Prostate gland (tissue), 2 donors: Measurements from ENCODE around the gene PHB1. TPM values are rescaled to one million over a fixed set of nuclear protein-coding genes. Genes with fewer than 3 reads are reported as not detected.

Experiments
- DNase-seq: peaks from one replicate; pipeline ENCODE4 v3.0.0-alpha.2; 2019; ENCODE audit warnings: low spot score
- H3K27ac ChIP-seq, 2 donors: fragments of 200-600 bp; sonication (generic); 2 replicates each; pipeline ENCODE4 v1.5.1; 2017 to 2019
- H3K27me3 ChIP-seq: fragments of 200-600 bp; sonication (generic); replicated peaks from 2 replicates; pipeline ENCODE4 v1.5.1; 2019; ENCODE audit not compliant: insufficient read depth
- H3K36me3 ChIP-seq, 2 donors: fragments of 200-600 bp; sonication (generic); 1 replicate in 1 of 2; 2 replicates in 1 of 2; pipeline versions ENCODE4 v1.5.1 to v1.8.1; 2017 to 2019
- H3K4me1 ChIP-seq: fragments of 200-600 bp; sonication (generic); replicated peaks from 2 replicates; pipeline ENCODE4 v1.5.1; 2019
- H3K4me3 ChIP-seq, 2 donors: fragments of 200-600 bp; sonication (generic); 2 replicates each; pipeline ENCODE4 v1.5.1; 2017 to 2019
- H3K9me3 ChIP-seq: fragments of 200-600 bp; sonication (generic); 2 replicates; pipeline ENCODE4 v1.5.1; 2017
- POLR2A ChIP-seq: fragments of 450-650 bp; IDR thresholded peaks from one replicate; pipeline ENCODE4 v1.6.1; 2016; ENCODE audit warnings: antibody characterized with exemption, mild to moderate bottlenecking
- POLR2AphosphoS5 ChIP-seq: sonication (generic); formaldehyde crosslinking; IDR thresholded peaks from one replicate; pipeline ENCODE4 v1.6.1; 2017; ENCODE audit warnings: antibody characterized with exemption
- WGBS: methylation state at CpG from one replicate; pipeline ENCODE4 v1.1.5; 2018; 5-methylcytosine and 5-hydroxymethylcytosine counted together
- intact Hi-C: fragments of 100-400 bp; cut with DNase I; formaldehyde crosslinking; loops from one replicate; pipeline ENCODE4 v1.14.2; 2022
- total RNA-seq, 2 donors: library from RNA; depleted of rRNA; stranded (reverse); fragments of >200 nt; gene quantifications; one replicate each; pipeline ENCODE4 v1.1.0, GENCODE V29; 2016
- TF ChIP-seq, protein P1 (sequence below), 4 experiments: fragments of 200-600 bp in 2 of 4; fragments of 450-650 bp in 2 of 4; sonication (generic) in 2 of 4; IDR thresholded peaks; 1 replicate in 3 of 4; 2 replicates in 1 of 4; pipeline ENCODE4 v1.5.1; 2016 to 2019; ENCODE audit warnings: antibody characterized with exemption in 4 of 4, mild to moderate bottlenecking in 2 of 4, moderate library complexity in 2 of 4

PHB1 gene
- total RNA-seq, 2 donors from 2014 or later = 105 to 135 TPM

DNA sequence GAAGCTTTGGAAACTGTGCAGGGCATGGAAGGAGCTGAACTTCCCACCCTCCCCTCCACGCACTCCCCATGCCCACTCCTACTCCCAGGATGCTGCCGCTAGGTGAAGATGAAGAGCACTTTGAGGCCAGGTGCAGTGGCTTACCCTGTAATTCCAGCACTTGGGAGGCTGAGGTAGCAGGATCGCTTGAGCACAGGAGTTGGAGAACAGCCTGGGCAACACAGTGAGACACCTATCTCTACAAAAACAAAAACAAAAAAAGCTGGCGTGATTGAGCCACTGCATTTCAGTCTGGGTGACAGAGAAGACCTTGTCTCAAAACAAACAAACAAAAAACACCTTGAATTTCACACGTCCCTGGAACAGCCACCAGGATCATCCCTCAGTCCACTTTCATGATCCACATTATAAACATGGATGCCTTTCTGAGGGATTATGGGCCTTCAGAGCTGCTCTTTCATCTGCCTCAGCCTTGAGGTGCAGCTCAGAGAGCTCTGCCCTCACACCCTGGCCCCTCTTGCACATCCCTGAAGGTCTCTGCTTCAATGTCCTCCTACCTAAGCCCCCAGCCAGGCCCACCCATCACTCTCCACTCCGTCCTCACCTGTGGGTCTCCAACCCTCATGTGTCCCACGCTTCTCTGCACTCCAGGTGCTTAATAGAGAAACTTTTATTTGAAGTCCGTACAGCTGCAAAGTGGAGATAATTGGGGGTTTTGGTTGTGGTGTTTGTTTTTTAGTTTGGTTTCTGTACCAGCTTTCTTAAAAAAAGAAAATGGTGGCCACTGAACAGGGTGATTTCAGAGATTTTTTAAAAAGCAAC lies 25.8 kb downstream of the PHB1 start:
- H3K36me3 ChIP-seq = no peaks in the 10 kb centered on the region
- WGBS = 93% methylated on average over 8 of the region's 8 CpGs
- H3K27ac ChIP-seq = no peak overlapping the region
- TF ChIP-seq, protein P1, sequence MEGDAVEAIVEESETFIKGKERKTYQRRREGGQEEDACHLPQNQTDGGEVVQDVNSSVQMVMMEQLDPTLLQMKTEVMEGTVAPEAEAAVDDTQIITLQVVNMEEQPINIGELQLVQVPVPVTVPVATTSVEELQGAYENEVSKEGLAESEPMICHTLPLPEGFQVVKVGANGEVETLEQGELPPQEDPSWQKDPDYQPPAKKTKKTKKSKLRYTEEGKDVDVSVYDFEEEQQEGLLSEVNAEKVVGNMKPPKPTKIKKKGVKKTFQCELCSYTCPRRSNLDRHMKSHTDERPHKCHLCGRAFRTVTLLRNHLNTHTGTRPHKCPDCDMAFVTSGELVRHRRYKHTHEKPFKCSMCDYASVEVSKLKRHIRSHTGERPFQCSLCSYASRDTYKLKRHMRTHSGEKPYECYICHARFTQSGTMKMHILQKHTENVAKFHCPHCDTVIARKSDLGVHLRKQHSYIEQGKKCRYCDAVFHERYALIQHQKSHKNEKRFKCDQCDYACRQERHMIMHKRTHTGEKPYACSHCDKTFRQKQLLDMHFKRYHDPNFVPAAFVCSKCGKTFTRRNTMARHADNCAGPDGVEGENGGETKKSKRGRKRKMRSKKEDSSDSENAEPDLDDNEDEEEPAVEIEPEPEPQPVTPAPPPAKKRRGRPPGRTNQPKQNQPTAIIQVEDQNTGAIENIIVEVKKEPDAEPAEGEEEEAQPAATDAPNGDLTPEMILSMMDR (IDR thresholded peaks at IDR 0.05) = no peak
- TF ChIP-seq POLR2AphosphoS5 = no peak
- TF ChIP-seq POLR2A = no peak
- peaks cover 12% of the 10 kb centered on the region for H3K4me1 ChIP-seq
- DNase-seq = no peak
- H3K4me3 ChIP-seq = no peak overlapping the region
- intact Hi-C loops = no loop called here
- H3K27me3 ChIP-seq = no peaks in the 10 kb centered on the region
- H3K9me3 ChIP-seq = no peaks in the 10 kb centered on the region

DNA sequence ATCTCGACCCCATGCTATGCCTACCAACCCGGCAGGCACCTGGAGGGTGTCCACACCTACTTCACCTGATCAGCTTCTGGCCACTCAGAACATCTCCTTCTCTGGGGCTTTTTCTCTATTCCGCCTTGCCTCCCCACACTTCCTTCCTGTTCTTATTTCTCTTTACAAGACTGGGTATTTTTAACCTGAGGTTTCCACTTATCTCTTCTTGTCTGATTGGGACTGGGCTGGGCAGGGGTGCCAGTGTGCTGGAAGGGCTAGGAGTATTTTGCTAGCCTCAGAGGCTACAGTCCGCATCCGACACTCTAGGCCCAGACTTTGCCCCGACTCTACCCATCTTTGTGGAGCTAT lies 26.4 kb downstream of the PHB1 start:
- DNase-seq = no peak
- H3K27me3 ChIP-seq = no peaks in the 10 kb centered on the region
- intact Hi-C loops = no loop called here
- WGBS = 93% methylated on average over 6 of the region's 6 CpGs
- no peak overlapping the region for H3K27ac ChIP-seq
- no peak overlapping the region for H3K4me3 ChIP-seq
- H3K36me3 ChIP-seq = no peaks in the 10 kb centered on the region
- TF ChIP-seq POLR2AphosphoS5 (no peak), POLR2A (no peak)
- TF ChIP-seq, protein P1 (IDR thresholded peaks at IDR 0.05) = no peak
- peaks cover 12% of the 10 kb centered on the region for H3K4me1 ChIP-seq
- no peaks in the 10 kb centered on the region for H3K9me3 ChIP-seq

DNA sequence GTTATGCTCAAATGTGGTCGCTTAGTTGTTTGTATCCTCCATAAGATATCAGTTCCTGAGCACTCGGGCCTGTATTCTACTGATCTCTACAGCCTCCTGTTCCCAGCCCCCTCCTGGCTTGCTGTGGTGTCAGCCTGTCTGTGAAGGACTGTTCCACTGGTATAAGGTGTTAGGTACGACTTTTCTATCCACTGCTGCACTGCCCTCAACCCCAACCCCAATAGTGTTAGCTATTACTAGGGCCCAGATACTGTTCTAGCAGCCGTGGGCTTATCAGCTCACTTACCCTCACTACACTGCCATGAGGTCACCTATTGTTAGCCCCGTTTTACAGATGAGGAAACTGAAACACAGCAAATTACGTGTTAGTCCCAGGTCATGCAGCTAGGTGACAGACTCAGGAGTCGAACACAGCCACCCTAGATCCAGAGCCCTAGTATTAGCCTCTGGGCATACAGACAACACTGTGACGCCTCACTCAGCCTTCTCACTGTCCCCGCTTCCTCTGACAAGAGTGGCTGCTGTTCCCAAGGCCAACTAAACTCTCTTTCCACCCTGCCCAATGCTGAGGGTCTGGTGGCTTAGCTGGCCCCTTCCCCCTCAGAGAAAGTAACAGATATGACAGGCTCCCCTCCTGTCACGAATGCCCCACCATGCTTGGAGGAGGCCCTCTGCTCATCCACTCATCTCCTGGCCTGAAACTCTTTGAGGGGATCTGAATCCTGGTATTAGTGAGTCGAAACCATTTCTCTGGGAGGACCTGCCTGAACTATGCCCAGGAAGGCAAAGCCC lies 27.0 kb downstream of the PHB1 start:
- H3K27ac ChIP-seq = no peak overlapping the region
- 92% methylated on average over 11 of the region's 11 CpGs for WGBS

GRCh38 chr17:49386373-49386772 lies 28.3 kb downstream of the PHB1 start:
- TF ChIP-seq, protein P1 (IDR thresholded peaks at IDR 0.05) = no peak
- TF ChIP-seq POLR2AphosphoS5 = no peak
- no peak for TF ChIP-seq POLR2A
- Histone ChIP-seq H3K36me3 (no peaks in the 10 kb centered on the region), H3K27ac (no peak overlapping the region), H3K4me1 (peaks cover 7% of the 10 kb centered on the region), H3K9me3 (no peaks in the 10 kb centered on the region), H3K4me3 (no peak overlapping the region), H3K27me3 (no peaks in the 10 kb centered on the region)
- no peak for DNase-seq
- intact Hi-C loops = no loop called here
- WGBS = 90% methylated on average over 10 of the region's 10 CpGs

More for the DNA sequence above, 27.0 kb downstream of the PHB1 start:
- Histone ChIP-seq H3K4me3 (no peak overlapping the region), H3K9me3 (no peaks in the 10 kb centered on the region), H3K27me3 (no peaks in the 10 kb centered on the region), H3K36me3 (no peaks in the 10 kb centered on the region), H3K4me1 (peaks cover 12% of the 10 kb centered on the region)
- no peak for DNase-seq
- intact Hi-C loops = no loop called here
- TF ChIP-seq, protein P1 (IDR thresholded peaks at IDR 0.05) = no peak
- TF ChIP-seq POLR2AphosphoS5 = no peak
- TF ChIP-seq POLR2A = no peak
